ENCODE data around the gene GARIN1A. TPM values are rescaled to one million over a fixed set of nuclear protein-coding genes. Genes with fewer than 3 reads are reported as not detected.

GARIN1A gene
- total and polyA plus RNA-seq, 2 of the 8 experiments (the other 6 are each of a cell fraction or from before 2014, with no cell fraction given) = 0.34 TPM; not detected in 1

DNA sequence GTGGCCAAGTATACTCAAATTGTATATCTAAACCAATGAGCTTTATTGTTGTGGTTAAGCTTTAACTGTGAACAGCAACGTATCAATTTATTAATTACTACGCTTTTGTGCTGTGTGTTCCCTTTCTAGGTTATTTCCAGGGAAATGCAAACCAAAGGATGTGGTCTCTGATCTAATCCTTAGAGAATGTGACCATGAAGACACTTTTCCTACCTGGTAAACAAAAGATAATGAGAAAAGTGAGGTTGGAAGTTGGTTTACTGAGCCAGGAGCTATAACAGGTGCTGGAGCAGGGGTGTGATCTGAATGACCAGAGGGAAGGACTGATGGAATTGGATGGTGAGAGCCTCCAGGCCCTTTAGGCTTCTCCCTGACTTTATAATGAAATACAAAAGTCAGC lies 41.7 kb downstream of the GARIN1A start:
- ChIA-PET CTCF (ENCODE audit: partially characterized antibody) (interaction anchor here (0.6 to 1.1 kb wide), 5 partner anchors 10 to 248 kb away, joined by 3 to 7 read pairs (median 3); no protein-coding TSS in a partner anchor), POLR2A (ENCODE audit: partially characterized antibody) (no interaction called here)
- FAIRE-seq (no peak), DNase-seq (ENCODE audit: low read depth in 1 of 2, low spot score in 2 of 2) (no peak)
- H4K5ac ChIP-seq (ENCODE audit: insufficient read length, low read depth, low read length) = no peak overlapping the region
- no peak overlapping the region for H3K4ac ChIP-seq (replicated peaks; ENCODE audit: insufficient read length, low read depth, low read length)
- H3K23ac ChIP-seq (ENCODE audit: insufficient read length) = no peak overlapping the region
- H3K18ac ChIP-seq (ENCODE audit: extremely low read depth, low read length) = no peak overlapping the region
- no peak overlapping the region for H3K4me2 ChIP-seq (ENCODE audit: insufficient read depth in 1 of 2, low read depth in 2 of 2, low read length in 2 of 2)
- no peaks in the 10 kb centered on the region for H4K20me1 ChIP-seq (replicated peaks in 1 of 2; ENCODE audit: control insufficient read depth in 1 of 2, insufficient read depth in 2 of 2, low read length in 2 of 2)
- H3K4me3 ChIP-seq (ENCODE audit: extremely low read depth in 1 of 4, insufficient read depth in 2 of 4, low read depth in 3 of 4, low read length in 4 of 4) = no peak overlapping the region
- WGBS, 2 experiments (ENCODE audit: extremely low coverage in 1 of 2, insufficient coverage in 1 of 2, insufficient read length in 1 of 2, insufficient replicate concordance in 2 of 2, low coverage in 1 of 2, low lambda C conversion rate in 2 of 2, missing lambda C conversion rate in 1 of 2) = 94% methylated on average over 2 of the region's 2 CpGs; no CpG with 5 or more reads in 1 of the 2 experiments
- no peak overlapping the region for H2BK5ac ChIP-seq (ENCODE audit: low read depth, low read length)
- H3K79me2 ChIP-seq (ENCODE audit: control insufficient read depth in 1 of 2, insufficient read depth in 2 of 2, low read length in 2 of 2) = no peaks in the 10 kb centered on the region
- TF ChIP-seq YY1 (IDR thresholded peaks at IDR 0.05; ENCODE audit: low read depth, low read length) (no peak), POU5F1 (IDR thresholded peaks at IDR 0.05; ENCODE audit: low read depth, low read length) (no peak), KDM4A (IDR thresholded peaks at IDR 0.05; ENCODE audit: low read depth, low read length, severe bottlenecking) (no peak), GABPA (IDR thresholded peaks at IDR 0.05; ENCODE audit: borderline replicate concordance, insufficient read depth, low read length) (no peak), GTF2F1 (IDR thresholded peaks at IDR 0.05; ENCODE audit: borderline replicate concordance, low read depth, low read length) (no peak), SIRT6 (IDR thresholded peaks at IDR 0.05; ENCODE audit: low read length) (no peak)
- no peak overlapping the region for H2BK15ac ChIP-seq (ENCODE audit: low read length)
- no peaks in the 10 kb centered on the region for H3K23me2 ChIP-seq (ENCODE audit: low read depth, low read length)
- peaks cover 0 to 3% (median 0%) of the 10 kb centered on the region in 4 experiments; a peak in 1 of 8 replicates for H3K36me3 ChIP-seq (ENCODE audit: control insufficient read depth in 2 of 4, insufficient read depth in 4 of 4, low read length in 3 of 4)
- H2AFZ ChIP-seq (ENCODE audit: low read length) = no peak overlapping the region
- H2AK5ac ChIP-seq (ENCODE audit: low read depth, low read length) = no peak overlapping the region
- no peak overlapping the region for H3K56ac ChIP-seq (replicated peaks; ENCODE audit: insufficient read length, low read depth, low read length)
- H2BK120ac ChIP-seq (replicated peaks; ENCODE audit: low read depth, low read length) = no peak overlapping the region
- peaks cover 0 to 3% (median 1%) of the 10 kb centered on the region in 4 experiments; a peak in 2 of 7 replicates for H3K4me1 ChIP-seq (replicated peaks in 1 of 4; ENCODE audit: control insufficient read depth in 3 of 4, insufficient read depth in 4 of 4, low read length in 3 of 4)
- H3K9me3 ChIP-seq (ENCODE audit: insufficient read depth in 2 of 2, low read depth in 1 of 2, low read length in 1 of 2) = no peaks in the 10 kb centered on the region
- no peak overlapping the region for H3K14ac ChIP-seq (ENCODE audit: insufficient read length)
- H4K8ac ChIP-seq (ENCODE audit: extremely low read depth, insufficient read depth, low read length) = no peak overlapping the region
- no peak overlapping the region for H3K27ac ChIP-seq (ENCODE audit: low read depth, low read length)
- no peaks in the 10 kb centered on the region for H3K27me3 ChIP-seq (replicated peaks in 1 of 4; ENCODE audit: control insufficient read depth in 3 of 4, extremely low read depth in 1 of 4, insufficient read depth in 3 of 4, low read length in 3 of 4)
- no peaks in the 10 kb centered on the region for H3K79me1 ChIP-seq (ENCODE audit: low read depth, low read length)
- H3K9ac ChIP-seq (replicated peaks in 1 of 4; ENCODE audit: extremely low read depth in 1 of 4, low read depth in 3 of 4, low read length in 3 of 4) = no peak overlapping the region
- no peak overlapping the region for H2BK12ac ChIP-seq (ENCODE audit: low read depth, low read length)
- H4K91ac ChIP-seq (replicated peaks; ENCODE audit: insufficient read length, low read length) = no peak overlapping the region
- H2BK20ac ChIP-seq (ENCODE audit: low read length) = no peak overlapping the region

All from H1 (cell line).